GM18907 (cell line): Measurements from ENCODE around the gene SMC6.
A peak's percentile ranks its signal among the peaks of the same experiment; 100 is the strongest.

Experiments used
- ATAC-seq: cut with Tn5 transposase; IDR thresholded peaks from one replicate; pipeline ENCODE4 v1.9.1; 2021; ENCODE audit warnings: mild to moderate bottlenecking, moderate library complexity; ENCODE audit not compliant: unreplicated experiment

SMC6 gene

GRCh38 chr2:17768894-17769293 is 15.3 kb upstream of the SMC6 start:
- no peak for ATAC-seq

GRCh38 chr2:17765398-17765797 is 11.8 kb upstream of the SMC6 start:
- no peak for ATAC-seq

DNA sequence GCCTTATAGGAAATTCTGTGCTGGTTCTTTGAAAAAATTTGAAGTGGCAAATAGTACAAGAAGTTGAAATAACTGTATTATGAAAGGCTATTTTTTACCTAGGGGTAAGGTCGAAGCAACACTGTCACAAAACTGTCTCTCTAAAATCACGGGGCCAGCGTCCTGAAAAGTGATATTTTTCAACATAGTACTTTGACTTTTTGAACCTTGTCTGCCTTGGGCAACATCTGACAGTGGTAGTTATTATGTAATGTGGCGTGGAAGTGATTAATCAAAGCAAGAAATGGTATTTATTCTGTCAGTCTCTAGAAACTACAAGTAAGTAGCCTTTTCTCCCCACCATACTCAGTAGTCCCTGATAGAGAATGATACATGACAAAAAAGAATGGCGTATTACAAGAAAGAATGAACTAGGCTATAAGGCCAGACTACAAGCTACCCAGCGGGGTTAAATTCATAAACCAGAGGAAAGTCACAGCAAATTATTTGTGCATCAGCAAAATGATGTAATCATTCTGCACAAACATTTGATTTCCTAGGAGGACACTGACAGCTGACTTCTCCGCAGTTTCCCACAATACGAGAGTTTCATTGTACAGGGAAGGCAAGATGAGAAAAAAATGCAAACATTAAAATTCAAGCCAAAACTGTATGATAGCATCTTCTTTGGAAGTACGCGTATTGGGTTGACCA is 10.2 kb upstream of the SMC6 start:
- ATAC-seq = no peak

DNA sequence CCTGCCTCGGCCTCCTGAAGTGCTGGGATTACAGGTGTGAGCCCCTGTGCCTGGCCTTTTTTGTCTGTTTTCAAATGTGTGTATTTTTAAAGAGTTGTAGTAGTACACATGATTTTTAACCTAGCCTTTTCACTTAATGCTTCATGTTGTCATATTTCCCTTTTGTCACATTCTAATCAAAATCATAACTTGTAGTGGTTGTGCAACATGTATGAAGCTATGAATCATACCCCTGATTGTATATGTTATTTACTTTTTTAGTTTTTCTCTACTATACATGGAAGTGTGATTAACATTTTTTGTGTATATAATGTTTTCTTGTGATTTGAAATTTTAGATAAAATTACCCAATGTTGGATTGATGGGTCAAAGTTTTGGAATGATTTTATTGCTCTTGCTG is 8.8 kb upstream of the SMC6 start:
- no peak for ATAC-seq

DNA sequence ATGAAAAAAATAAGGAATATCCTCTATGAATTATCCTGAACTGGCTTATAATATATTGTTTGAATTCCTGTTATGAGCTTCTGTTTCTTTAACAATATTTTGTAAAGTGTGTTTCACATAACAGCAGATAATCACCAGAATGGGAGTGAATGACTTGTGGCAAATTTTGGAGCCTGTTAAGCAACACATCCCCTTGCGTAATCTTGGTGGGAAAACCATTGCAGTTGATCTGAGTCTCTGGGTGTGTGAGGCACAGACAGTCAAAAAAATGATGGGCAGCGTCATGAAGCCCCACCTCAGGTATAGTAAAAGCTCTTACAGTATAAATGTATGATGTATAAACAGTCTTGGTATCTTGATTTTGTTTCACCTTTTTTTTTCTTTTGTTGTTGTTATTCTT is 6.2 kb upstream of the SMC6 start:
- no peak for ATAC-seq

DNA sequence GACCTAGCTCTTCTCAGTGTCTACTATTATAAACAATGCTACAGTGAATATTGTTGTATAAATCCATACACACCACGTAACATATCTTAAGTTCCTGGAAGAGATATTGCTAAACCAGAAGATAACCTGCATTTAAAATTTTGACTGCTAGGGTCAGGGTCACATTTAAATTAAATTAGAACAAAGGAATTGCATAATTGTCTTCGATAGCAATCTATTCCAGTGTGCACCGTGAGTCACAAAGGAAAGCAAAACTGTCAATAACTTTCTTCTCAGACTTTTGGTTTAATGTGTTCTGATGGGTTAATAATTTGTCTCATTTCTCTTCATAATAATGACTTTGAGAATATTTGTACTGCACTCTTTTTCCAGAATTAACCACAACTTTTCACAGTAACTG is 4.5 kb upstream of the SMC6 start:
- ATAC-seq = no peak

- no peak for ATAC-seq
Measured at GRCh38 chr2:17757321-17757720, 3.7 kb upstream of the SMC6 start.

DNA sequence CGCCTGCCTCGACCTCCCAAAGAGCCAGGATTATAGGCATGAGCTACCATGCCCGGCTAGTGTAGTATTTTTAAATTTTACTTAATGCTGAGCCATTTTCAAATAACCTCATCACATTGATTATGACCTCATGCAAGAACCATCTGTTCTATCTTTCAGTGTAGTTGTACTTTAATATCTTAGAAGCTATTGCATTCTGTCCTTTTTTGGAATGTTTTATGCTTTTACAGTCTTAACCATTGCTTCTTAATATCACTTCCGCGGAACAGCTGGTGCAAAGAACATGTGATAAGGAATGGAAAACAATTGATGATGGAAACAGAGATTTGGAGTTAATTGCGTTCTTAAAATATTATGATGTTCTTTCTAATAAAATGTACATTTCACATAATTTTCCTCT is 3.1 kb upstream of the SMC6 start:
- no peak for ATAC-seq

DNA sequence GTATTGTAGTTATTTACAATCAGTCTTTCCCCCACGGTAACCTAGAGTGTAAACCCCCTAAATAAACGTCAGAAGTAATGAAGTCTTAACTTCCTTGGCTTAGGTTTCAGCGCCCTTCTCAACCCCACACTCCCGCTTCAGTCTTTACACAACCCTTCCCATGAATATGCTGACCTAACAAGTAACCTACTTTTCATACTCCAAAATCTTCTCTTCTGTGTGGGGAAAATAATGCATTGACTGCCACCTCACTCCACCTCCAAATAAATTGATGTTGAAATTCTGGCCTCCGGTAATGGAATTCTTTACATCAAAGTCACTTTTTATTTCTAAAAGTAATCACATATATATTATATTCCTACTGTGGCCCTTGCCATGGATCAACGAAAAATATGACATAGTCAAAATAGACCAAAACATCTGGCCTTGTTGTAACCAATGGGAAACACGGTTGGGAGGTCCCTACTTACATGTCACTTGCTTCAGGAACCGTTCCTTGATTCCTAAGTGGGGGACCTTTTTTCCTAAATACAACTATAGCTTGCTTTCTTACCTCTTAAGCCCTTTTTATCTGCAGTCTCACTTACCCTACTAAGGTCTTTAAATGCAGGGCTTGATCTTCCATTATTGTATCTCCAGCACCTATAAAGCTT is 1.3 kb upstream of the SMC6 start:
- no peak for ATAC-seq

DNA sequence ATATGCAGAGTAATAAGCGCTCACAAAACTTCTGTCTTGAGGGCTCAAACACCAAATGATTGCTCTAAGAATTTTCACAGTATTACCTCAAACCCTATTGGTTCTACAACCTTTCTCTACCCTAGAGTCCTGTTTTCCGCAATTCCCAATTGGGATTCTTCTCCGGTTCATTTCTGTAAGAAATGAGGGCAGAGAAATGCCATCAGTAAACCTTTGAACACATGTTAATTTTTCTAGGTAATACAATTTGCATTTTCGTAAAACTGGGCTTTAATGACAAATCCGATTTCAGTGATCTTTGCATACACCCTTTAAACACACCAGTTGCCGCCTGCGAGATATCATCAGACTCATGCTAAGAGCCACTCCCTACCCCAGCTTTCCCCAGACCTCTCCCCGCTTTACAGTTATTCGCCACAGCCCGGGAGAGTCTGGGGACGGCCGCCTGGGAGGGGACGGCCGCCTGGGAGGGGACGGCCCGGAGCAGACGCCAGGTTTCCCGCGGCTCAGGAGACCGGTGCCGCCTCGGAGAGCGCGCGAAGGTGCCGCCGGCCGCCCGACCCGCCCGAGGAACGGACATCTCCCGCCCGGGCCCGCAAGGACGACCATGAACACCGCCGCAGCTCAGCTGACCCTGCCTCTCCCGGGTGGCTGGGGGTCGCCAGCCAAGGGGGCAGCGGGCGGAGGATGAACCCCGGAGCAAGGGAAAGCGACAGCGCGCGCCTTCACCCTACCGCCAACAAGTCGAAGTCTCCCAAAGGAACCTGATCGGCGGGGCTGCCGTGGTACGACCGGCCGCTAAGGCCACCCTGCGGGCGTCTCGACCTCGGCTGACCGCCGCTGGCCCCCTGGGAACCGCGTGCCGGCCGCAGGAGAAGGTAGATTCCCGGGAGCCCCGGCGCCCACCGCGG is 463 bp downstream of the SMC6 start:
- peak; percentile 45 for ATAC-seq

DNA sequence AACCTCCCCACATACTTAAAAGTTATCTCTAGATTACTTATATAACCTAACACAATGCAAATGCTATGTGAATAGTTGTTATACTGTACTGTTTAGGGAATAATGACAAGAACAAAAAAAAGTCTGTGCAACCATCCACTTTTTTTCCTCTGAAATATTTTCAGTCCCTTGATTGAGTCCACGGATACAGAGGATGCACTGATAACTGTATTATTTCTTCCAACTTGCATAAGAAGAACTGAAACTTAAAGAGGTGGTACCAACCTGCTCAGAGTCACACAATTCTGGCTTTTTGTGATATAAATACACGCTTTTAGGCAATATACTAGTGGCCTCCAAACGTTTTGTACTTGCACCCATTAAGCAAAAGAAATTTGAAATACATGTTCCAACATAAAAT is 1.4 kb downstream of the SMC6 start:
- ATAC-seq = no peak

GRCh38 chr2:17749753-17750438 is 3.7 kb downstream of the SMC6 start:
- ATAC-seq = peak; percentile 23

- no peak for ATAC-seq
Measured at GRCh38 chr2:17748745-17749144, 4.9 kb downstream of the SMC6 start.

- no peak for ATAC-seq
Measured at GRCh38 chr2:17747684-17748452, 5.7 kb downstream of the SMC6 start.

DNA sequence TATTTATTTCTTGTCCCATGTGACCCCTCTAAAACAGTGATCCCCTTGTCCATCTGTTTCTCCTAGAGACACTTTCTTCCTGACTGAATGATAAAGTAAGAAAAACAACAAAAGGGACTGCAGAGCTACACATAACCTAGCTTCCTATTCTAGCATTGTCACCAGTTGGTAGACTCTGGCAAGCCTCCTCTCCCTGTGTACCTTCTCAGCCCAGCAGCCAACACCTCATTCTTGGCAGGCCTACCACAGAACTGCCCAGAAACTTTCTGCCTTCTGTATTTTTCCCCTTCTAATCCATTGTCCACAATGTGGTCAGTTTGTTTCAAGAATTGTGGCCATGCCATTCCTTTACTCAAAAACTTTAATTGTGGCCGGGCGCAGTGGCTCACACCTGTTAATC is 13.4 kb downstream of the SMC6 start:
- no peak for ATAC-seq

- no peak for ATAC-seq
Measured at GRCh38 chr2:17736989-17737388, 16.6 kb downstream of the SMC6 start.

- no peak for ATAC-seq
Measured at GRCh38 chr2:17735864-17736263, 17.7 kb downstream of the SMC6 start.

- no peak for ATAC-seq
Measured at GRCh38 chr2:17733599-17733998, 20.0 kb downstream of the SMC6 start.

DNA sequence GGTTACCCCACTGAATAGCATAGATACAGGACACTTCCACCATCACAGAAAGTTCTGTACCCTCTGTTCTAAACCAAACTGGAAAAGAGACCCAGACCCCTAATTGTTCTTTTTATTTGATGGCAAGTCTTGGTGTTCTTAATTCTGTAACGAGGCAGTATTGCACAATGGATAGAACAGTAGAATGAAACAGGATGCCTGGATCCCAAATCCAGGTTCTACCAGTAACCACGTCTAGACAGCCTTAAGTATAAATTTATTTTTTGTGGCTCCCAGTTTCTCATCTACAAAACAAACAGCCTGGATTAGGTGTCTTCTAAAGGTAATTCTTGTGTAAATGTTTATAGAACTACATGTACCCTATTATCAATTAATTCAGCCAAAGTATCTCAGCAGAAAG is 23.7 kb downstream of the SMC6 start:
- ATAC-seq = no peak

GRCh38 chr2:17728210-17728609 is 25.4 kb downstream of the SMC6 start:
- no peak for ATAC-seq
